Cardiac fibroblast (primary cell): Measurements from ENCODE around the gene GPC1.

Source experiments
- DNase-seq, 2 donors: peaks; one replicate each; pipeline versions ENCODE4 v3.0.0 to v3.0.0-alpha.2; 2010; ENCODE audit warnings: low read depth in 2 of 2
- H3K4me3 ChIP-seq, 2 donors: replicated peaks in 1 of 2; 1 replicate in 1 of 2; 2 replicates in 1 of 2; pipeline ENCODE4 v1.5.1; 2011; ENCODE audit warnings: low read depth in 2 of 2, low read length in 2 of 2, mild to moderate bottlenecking in 2 of 2, moderate library complexity in 1 of 2
- TF ChIP-seq, protein P1 (sequence below): IDR thresholded peaks from one replicate; pipeline ENCODE4 v1.5.1; 2011; ENCODE audit warnings: low read depth, mild to moderate bottlenecking, low read length, inconsistent platforms

The GPC1 gene

DNA sequence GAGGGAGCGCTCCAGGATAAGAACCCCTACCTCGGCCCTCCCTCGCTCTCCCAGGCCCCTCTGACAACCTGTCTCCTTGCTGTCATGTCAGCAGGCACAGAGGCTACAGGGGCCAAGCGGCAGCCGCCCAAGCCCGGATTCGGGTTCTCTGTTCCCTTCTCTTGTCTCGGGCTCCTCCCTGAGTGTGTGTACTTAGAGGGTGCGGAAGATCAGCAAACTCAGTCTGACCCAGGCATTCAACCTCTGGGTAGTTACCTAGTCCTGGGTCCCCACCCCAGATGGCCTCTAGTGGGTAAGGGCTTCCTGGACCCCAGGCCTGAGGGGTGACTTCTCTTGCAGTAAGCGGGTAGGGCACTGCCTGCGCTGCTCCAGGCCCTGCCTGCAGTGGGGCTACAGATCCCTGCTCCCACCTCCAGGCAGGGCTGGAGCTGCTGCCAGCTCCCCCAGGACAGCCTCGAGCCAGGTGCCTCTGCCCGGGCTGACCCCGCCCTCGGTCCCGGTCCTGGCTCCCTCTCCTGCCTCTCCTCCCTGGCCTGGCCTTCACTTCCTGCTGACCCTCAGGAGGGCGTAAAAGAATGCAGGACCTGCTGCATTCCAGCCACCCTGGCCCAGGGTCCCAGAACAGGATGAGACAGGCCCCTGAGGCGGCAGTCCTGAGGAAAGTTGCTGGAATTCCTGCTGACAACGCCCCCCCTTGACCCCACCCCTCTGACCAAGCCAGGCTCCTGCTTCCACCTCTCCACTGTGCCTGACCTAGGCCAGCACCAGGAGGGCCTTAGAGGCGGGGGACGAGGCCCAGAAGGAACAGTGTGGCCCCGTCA lies 22.0 kb downstream of the GPC1 start:
- DNase-seq: no peak
- H3K4me3 ChIP-seq: no peak overlapping the region
- TF ChIP-seq, protein P1, sequence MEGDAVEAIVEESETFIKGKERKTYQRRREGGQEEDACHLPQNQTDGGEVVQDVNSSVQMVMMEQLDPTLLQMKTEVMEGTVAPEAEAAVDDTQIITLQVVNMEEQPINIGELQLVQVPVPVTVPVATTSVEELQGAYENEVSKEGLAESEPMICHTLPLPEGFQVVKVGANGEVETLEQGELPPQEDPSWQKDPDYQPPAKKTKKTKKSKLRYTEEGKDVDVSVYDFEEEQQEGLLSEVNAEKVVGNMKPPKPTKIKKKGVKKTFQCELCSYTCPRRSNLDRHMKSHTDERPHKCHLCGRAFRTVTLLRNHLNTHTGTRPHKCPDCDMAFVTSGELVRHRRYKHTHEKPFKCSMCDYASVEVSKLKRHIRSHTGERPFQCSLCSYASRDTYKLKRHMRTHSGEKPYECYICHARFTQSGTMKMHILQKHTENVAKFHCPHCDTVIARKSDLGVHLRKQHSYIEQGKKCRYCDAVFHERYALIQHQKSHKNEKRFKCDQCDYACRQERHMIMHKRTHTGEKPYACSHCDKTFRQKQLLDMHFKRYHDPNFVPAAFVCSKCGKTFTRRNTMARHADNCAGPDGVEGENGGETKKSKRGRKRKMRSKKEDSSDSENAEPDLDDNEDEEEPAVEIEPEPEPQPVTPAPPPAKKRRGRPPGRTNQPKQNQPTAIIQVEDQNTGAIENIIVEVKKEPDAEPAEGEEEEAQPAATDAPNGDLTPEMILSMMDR: no peak

DNA sequence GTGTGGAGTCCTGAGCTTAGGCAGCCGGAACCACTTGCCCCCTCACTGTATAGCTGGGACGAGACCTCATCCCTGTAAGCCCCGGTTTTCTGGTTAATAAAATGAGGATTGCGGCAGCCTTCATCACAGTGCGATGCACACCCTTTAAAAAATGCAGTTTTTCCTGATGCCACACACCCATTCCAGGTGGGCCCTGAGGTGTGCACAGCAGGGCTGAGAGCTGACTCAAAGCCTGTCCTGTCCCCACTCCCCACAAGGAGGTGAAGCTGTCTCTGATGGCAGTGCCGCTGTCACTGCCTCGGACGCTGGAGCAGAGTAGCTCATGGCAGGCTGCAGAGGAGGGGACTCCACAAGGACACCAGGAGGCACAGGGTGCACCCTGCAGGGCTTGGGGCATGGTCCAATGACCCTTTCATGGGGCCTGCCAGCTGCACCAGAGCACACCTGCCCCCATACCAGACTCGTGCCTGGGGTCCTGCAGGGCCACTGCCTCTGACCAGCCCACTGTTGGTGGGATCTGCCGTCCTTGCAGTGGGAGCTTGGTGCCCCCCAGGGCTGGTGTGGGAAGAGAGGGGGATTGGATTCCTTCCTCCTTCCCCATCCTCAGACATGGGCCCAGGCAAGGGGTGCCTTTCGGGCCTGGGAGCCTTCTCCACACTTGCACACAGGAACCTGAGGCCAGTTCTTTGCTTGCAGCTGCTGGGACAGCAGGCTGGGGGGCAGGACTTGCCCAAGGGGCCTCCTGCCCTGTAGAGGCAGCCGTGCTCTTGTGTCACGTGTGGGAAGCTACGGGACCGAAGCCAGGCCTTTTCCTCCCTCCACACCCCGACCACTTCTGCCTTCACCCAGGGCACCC lies 22.8 kb downstream of the GPC1 start:
- DNase-seq: no peak

DNA sequence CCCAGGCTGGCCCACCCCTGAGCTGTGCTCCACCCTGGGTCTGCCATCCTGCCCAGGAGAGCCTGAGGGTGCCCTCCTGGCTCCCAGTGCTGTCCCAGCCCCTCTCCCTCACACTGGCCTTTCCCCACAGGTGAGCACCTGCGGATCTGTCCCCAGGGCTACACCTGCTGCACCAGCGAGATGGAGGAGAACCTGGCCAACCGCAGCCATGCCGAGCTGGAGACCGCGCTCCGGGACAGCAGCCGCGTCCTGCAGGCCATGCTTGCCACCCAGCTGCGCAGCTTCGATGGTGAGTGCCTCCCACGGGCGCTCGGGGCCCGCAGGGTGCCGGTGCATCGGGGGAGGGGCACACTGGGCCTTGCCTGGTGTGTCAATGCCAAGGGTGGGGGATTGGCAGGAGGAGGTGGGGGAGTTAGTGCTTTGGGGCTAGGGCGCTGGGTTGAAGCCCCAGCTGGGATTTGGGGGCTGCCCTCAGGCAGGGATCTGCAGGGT lies 23.5 kb downstream of the GPC1 start:
- TF ChIP-seq, protein P1: no peak
- no peak overlapping the region for H3K4me3 ChIP-seq
- no peak for DNase-seq

More for the DNA sequence above, 22.8 kb downstream of the GPC1 start:
- H3K4me3 ChIP-seq: no peak overlapping the region
- TF ChIP-seq, protein P1: no peak

DNA sequence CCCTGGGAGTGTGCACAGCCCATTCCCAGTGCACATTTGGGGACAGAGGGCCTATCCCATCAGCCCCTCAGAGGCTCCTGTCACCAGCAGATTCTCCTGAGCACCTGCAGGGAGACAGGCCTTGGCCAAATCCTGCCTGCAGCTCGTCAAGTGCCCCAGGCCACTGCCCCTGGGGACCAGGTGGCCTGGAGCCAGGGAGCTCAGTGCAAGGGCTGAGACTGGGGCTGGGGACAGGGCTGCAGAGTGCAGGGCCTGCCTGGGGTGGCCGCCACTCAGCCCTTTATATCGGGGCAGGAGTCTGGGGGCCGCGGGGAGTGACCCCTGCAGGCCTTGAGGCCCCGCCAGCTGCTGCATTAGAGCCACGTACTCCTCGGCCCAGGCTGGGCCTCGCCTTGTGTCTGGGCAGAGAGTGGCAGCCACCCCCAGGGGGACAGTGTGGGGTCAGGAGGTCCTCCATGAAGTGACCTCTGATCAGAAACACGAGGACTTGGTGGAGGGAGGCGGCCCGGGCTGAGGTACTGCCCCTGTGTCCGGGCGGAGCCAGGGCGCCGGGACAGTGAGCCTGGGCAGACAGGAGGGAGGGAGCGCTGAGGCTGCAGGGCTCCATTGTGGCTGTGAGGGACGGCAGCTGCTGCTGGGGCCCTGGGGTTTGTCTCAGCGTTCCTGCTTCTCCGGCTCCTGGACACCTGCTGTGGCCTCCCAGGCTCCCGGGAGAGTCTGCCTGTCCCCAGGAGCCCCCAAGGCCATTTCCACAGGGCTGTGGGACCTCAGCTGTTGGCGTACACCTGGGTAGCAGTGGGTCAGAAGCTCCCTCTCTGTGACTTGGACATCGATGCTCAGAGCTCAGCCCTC lies 24.2 kb downstream of the GPC1 start:
- DNase-seq: no peak
- TF ChIP-seq, protein P1: no peak

DNA sequence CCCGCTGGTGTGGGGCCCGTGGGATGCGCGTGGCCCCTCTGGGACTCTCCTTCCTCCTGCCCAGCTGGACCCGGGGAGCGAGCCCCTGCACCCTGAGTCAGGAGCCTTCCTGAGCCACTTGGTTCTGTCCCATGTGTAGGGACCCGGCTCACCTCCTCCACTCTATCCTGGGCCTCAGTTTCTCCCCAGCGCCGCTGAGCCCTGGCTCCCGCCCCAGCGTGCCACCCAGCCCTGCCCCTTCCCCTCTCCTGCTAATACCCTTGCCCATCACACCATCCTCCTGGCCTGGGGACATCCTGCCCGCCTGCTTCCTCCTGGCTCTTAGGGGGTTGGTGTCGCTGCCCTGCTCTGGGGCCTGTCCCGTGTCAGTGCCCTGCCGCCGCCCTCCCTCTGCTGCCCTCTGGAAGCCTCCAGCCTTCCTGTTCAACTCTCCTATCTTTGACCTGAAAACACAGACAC lies 24.8 kb downstream of the GPC1 start:
- DNase-seq: no peak
- H3K4me3 ChIP-seq: no peak overlapping the region
- TF ChIP-seq, protein P1: no peak

More for the DNA sequence above, 24.2 kb downstream of the GPC1 start:
- H3K4me3 ChIP-seq: no peak overlapping the region
